ENCODE results near the gene OR2AJ1.

OR2AJ1 gene, protein sequence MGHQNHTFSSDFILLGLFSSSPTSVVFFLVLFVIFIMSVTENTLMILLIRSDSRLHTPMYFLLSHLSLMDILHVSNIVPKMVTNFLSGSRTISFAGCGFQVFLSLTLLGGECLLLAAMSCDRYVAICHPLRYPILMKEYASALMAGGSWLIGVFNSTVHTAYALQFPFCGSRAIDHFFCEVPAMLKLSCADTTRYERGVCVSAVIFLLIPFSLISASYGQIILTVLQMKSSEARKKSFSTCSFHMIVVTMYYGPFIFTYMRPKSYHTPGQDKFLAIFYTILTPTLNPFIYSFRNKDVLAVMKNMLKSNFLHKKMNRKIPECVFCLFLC

DNA sequence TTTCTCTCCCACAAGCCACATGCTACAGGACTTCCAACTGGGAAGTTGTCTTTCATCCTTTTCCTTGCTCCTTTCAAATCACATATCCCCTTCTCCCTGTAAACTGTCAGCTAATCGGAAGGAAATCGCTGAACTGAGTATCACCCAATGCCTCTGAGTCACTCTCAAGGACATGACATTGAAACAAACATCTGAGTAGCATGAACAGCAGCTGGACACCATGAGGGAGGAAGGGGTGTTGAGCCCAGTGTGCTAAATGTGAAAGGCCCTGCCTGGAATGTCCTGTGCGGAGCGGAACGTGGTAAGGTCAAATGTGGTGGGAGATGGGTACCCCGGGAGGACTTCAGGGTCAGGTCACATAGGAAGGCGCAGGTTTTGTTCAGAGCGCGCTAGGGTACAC, at the start of gene OR2AJ1:
OR2AJ1 (plus strand) TSS at position 22 of the 400 bp plus-strand sequence. CDS start 8,880 bp downstream, outside the sequence.
- no peak for DNase-seq

DNA sequence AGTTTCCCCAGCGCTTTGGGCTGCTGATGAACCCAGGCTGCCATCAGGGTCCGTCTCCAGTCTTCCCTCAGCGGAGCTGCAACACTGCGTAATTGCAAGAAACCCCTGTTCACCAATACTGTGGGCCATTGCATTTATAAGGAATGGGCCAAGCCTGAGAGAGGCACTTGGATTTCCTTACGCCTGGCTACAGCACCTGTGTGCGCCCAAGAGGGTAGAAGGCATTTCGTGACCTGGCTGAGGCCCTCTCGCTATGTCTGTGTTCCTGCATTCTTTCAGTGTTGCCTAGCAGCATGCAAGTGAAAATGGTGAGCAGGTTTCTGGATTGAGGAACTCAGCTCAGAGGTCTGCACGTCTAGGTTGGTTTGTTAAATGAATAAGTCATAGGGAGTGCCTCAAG, 41.3 kb upstream of the OR2AJ1 start:
- DNase-seq = no peak

DNA sequence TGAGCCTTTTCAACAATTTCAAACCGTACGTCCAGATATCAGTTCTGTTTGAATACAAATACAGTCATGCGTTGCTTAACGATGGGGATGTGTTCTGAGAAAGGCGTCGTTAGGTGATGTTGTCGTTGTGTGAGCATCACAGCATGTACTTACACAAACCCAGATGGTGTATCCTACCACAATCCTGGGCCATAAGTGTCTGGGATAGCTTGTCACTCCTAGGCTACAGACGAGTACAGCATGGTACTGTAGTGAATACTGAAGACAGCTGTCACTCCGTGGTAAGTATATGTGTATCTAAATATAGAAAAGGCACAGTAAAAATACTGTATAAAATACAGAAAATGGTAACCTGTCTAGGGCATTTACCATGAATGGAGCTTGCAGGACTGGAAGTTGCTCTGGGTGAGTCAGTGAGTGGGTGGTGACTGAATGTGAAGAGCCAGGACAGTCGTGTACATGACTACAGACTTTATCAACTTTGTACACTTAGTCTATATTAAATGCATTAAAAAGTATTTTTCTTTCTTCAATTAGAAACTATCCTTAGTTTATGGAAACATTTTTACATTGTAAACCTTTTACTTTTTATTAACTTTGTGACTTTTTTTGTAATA, 39.8 kb upstream of the OR2AJ1 start:
- no peak for DNase-seq

DNA sequence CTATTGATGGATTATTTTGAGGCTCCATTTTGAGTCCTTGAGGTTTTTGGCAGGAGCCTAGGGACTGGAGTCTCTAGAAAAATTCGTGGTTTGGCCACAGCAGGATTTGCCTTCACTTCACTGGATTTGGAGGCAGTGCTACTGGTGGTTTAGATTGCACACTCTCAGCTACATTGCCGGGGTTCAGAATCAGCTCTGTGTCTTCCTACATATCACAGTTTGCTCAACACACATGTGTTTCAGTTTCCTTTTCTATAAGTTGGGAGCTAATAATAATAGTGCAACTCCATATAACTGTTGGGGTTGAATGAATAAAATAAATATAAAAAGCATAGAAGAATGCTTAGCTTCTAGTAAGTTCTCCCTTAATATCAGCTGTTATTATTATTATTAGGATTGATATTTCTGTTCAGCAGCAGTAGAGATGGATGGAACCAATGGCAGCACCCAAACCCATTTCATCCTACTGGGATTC, 29.5 kb upstream of the OR2AJ1 start, which contains the start of gene OR2W3:
OR2W3 (plus strand) TSS at position 425 of the 475 bp plus-strand sequence; CDS start at position 425, 0 bp downstream.
- no peak for DNase-seq

DNA sequence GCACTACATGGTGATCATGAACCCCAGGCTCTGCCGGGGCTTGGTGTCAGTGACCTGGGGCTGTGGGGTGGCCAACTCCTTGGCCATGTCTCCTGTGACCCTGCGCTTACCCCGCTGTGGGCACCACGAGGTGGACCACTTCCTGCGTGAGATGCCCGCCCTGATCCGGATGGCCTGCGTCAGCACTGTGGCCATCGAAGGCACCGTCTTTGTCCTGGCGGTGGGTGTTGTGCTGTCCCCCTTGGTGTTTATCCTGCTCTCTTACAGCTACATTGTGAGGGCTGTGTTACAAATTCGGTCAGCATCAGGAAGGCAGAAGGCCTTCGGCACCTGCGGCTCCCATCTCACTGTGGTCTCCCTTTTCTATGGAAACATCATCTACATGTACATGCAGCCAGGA, 28.7 kb upstream of the OR2AJ1 start:
- no peak for DNase-seq

DNA sequence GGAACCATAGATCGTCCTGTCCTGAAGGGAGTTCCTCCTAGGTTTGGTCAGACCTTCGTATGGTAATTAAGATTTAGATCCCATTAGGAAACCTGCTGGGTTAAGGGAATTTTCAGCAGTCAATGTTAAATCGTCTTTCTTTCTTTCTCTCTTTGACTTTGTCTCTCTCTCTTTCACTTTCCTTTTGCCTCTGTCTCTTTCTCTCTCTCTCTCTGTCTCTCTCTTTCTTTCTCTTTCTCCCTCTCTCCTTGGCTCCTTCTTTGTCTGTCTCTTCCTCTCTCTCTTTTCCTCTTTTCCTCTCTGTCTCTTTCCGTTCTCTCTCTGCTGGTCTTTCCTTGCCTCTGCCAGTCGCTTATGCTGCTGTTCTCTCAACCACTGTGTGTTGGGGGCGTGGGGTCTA, 20.6 kb upstream of the OR2AJ1 start:
- DNase-seq = no peak

DNA sequence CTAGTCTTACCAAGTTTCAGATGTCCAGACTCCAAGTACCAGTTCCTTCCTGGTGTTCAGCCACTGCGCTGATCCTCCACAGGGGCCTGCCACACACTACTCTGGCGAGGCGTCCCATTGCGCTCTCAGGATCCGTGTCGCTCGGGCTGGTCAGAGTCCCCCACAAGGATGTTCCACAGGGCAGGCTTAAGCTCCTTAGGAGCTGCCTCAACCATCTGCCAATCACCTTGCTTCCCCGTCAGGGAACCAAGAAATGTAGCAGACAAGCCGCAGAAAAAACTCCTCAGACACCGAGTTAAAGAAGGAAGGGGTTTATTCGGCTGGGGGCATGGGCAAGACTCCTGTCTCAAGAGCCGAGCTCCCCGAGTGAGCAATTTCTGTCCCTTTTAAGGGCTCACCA, 19.5 kb upstream of the OR2AJ1 start:
- DNase-seq = no peak

DNA sequence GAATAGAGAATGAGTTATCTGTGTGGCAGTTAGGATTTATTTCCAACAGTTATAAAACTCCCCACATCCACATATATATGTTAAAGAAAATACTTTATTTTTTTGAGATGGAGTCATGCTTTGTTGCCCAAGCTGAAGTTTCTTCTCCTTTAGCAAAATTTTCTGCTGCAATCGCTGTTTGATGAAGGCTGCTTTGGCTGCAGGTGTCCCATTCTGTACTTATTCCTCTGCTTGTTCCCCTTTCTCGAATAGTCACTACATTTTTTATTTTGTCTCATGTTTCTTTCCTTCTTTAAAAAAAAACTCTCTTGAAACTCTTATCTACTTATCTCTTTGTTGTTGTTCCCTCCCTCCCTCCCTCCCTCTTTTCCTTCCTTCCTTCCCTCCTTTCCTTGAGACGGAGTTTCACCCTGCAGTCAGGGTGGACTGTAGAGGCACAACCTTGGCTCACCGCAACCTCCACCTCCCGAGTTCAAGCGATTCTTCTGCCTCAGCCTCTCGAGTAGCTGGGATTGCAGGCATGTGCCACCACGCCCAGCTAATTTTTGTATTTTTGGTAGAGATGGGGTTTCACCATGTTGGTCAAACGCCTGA, 18.7 kb upstream of the OR2AJ1 start:
- DNase-seq = no peak

DNA sequence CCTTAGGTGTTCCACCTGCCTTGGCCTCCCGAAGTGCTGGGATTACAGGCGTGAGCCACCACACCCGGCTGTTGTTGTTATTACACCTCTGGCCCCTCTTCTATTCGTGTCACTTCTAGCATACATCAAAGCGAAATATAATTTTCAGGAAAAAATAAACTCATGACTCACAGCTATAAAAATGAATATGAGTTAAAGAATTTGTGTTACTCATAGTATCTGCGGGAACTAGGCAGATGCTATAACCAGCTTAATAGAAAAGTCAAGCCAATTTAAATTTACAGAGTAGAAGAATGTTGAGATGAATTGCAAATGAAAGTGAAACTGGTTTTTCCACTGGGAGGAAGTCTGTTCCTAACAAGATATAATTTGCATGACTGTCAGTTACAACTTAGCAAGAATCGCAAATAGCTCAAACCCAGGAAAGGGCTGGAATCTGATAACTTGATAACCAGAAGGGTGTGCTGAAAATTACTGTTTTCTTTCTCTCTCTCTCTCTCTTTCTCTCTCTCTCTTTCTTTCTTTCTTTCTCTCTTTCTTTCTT, 18.1 kb upstream of the OR2AJ1 start:
- DNase-seq = no peak

DNA sequence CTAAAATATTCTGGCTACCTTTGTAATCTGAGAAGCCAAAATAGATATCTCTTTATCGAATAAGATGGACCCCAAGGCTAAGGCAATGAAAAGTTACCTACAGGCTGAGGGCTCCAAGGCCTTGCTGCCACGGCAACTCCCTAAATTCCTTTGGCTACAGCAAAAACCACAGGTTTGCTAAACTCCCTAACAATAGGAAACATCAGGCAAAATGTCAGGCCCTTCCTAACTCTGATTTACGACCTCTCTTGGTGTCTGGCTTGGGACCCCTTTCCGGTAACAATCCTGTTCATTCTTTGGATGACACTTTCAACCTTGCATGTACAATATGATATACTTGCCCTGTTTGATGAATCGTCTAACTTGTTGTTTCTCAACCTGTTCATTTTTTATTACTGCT, 15.9 kb upstream of the OR2AJ1 start:
- DNase-seq = no peak

DNA sequence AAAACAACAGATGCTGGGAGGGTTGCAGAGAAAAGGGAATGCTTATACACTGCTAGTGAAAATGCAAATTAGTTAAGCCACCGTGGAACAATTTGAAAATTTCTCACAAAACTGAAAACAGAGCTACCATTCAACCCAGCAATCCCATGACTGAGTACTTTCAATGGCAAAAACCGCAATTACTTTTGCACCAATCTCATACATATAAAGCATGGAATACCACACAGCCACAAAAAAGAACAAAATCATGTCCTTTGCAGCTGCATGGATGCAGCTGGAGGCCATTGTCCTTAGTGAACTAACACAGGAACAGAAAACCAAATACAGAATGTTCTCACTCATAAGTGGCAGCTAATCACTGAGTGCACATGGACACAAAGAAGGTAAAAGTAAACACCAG, 10.9 kb upstream of the OR2AJ1 start:
- DNase-seq = no peak

DNA sequence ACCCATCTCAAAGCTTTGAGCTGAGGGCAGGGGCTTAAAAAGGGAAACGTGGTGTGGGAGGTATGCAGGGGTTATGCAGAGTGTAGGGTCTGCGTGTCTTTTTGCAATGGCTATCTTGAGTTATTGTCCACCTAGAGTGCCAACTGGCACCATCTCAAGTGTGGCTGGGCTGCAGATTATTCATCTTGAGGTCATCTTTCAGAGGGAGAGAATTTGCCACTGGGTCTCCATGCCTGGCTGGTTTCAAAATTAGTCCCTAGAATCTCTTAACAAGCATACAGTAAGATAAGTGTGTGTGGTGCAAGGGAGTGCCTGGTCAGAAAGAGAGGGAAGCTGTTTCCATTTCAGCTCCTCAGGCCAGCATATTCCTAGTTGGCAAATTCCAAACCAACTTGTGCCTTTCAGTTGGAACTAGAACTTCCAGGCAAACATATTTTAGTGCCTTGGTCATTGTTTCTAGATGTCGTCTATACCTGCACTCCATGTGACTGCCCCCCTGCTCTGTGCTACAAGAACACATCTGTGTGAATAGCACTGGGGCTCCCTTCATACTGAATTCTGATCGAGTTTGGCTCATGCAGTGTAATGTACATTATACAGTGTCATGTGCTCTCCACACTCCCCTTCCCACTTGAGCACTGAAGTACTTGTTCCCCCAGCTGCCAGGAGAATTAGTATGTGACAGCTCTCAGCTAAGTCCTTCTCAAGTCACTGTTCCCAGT, 9.6 kb upstream of the OR2AJ1 start:
- no peak for DNase-seq

DNA sequence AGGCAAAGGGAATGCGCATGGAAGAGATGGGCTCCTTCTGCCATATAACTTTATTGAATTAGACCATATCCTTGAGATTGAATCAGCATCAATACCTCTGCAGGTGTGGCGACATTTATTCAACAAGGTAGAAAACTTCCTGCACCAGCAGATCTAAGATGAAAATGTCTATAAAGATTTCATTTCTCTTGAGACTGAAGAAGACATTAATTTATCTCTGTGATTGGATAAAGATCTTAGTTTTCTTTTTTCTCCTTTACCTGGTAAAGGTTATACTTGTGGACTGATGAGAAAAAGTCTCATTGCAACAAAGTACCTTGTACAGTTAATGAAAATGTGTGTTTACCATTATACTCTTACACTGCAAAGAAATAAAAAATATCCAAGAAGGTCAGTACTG, 4.7 kb upstream of the OR2AJ1 start, which contains the start of gene OR2T8:
OR2T8 (plus strand) TSS at position 301 of the 400 bp plus-strand sequence. CDS start 766 bp downstream, outside the sequence.
- no peak for DNase-seq

DNA sequence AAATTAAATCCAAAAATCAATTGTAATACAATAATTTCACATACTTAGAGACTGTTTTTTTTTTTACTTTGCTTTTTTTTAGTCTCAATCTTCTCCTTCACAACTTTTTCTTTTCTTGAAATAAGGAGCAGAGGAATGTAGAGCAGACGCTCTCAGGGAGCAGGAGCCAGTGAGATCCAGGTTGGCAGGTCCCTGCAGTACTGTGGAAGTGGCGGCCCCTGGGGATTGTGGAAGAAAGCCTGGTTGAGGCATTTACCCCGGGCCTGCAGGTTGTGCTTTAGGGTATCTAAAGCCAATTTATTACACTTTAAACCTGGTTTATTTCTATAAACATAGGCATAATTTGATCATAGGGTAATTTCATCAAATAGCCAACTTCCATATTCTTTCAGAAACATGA, 748 bp upstream of the OR2AJ1 start:
- DNase-seq = no peak

DNA sequence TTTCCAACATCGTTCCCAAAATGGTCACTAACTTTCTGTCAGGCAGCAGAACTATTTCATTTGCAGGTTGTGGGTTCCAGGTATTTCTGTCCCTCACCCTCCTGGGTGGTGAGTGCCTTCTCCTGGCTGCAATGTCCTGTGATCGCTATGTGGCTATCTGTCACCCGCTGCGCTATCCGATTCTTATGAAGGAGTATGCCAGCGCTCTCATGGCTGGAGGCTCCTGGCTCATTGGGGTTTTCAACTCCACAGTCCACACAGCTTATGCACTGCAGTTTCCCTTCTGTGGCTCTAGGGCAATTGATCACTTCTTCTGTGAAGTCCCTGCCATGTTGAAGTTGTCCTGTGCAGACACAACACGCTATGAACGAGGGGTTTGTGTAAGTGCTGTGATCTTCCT, 9.3 kb downstream of the OR2AJ1 start:
- DNase-seq = no peak

DNA sequence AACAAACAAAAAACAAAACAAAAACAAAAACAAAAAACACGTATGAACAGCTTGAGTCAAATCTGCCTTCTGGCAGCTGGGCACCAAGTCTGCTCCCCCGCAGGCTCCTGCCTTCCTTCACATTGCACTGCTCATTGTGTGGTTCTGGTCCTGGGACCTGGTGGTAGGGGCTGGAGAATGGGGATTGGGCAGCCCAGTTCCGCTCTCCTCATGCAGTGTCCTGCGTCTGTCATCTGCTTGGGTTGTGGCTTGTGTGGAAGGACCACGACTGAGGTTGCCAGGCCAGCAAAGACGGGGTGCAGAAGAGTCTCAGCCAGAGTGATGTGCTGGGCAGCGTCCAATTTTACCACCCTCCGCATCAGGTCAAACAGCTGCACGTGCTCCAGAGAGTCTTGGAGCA, 11.1 kb downstream of the OR2AJ1 start:
- DNase-seq = no peak

DNA sequence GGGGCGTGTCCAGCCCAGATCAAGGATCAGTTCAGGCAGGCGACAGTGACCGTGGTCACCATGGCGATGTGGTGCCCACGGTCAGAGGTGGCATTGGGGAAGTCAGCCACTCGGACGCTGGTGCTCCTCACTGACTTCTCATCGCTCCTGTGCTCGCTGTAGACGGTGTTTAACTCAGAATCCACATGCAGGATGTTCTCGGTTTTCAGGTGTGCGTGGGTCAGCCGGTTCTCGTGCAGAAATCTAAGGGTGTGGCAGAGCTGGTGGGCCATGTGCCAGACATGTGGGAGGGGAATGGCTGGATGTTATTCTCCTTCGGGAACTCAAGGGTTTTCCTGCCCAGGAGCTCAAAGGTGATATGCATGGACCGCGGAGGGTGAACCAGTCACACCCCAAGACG, 11.7 kb downstream of the OR2AJ1 start:
- no peak for DNase-seq

DNA sequence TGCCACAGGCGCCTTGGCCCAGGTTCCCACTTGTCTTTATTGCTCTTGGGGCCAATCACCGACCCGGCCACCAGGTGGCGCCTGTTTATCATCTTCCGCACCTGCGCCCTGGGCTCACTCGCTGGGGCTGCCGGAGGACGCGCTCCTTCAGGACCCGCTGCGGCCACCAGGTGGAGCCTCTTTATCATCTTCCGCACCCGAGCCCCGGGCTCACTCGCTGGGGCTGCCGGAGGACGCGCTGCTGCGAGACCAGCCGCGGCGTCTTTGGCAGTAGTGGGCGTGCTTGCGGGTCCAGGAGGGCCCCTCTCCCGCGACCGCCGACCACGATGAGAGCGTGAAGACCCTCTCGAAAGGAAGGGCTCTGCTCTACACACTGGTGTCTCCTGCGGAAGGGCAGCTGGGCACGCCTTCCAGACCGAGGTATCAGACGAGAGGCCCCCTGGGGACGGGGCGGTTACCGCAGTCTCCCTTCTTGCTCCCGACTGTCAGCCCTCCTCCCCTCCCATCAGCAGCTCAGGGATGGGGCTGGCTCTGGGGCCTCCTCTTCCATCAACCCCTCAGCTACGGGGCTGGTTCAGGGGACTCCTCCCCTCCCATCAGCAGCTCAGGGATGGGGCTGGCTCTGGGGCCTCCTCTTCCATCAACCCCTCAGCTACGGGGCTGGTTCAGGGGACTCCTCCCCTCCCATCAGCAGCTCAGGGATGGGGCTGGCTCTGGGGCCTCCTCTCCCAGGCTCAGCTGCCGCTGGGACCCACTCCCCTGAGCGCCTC, 12.5 kb downstream of the OR2AJ1 start:
- DNase-seq = peak; percentile 48 to 50

DNA sequence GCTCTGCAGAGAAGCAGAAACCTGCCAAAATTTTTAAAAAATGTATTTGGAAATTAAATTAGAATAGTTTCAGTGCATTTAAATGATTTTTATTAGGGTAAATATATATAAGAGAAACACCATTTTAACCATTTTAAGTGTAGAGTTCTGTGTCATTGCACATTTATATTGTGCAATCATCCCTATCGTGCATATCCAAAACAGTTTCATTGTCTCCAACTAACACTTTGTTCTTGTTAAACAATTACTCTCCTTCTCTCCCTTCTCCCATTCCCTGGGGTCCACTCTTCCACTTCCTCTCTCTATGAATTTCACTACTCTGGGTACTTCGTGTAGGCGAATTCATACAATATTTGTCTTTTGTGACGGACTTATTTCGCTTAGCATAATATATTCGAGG, 17.9 kb downstream of the OR2AJ1 start:
- no peak for DNase-seq

DNA sequence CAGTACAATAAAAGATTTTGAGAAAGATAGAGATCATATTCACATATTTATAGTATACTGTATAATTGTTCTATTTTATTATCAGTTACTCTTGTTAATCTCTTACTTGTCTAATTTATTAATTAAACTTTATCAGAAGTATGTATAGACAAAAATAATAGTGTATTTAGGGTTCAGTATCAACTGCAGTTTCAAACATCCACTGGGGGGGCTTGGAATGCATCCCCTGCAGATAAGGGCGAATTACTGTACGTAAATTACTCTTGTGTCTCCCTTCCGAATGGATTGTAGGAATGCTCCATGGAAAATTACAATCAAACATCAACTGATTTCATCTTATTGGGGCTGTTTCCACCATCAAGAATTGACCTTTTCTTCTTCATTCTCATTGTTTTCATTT, 23.9 kb downstream of the OR2AJ1 start, which contains the start of gene OR2L8:
OR2L8 (plus strand) TSS at position 301 of the 400 bp plus-strand sequence; CDS start at position 301, 0 bp downstream.
- DNase-seq = no peak

DNA sequence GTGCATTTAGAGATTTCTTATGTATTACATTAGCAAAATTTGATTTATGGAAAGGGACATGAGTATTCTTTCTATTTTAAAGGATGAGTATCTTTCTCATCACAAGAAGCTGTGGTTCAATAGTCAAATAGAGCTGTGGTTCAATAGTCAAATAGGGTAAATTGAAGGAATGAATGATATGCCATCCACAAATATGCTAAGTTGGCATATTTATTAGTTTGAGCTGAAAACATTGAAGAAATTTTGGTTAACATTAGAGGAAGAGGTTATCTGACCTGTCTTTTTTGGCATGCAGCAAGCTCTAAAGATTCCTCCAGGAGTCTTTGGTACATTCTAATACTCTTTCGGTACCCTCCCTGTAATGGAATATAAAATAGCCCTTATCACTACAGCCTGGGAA, 28.7 kb downstream of the OR2AJ1 start:
- no peak for DNase-seq

DNA sequence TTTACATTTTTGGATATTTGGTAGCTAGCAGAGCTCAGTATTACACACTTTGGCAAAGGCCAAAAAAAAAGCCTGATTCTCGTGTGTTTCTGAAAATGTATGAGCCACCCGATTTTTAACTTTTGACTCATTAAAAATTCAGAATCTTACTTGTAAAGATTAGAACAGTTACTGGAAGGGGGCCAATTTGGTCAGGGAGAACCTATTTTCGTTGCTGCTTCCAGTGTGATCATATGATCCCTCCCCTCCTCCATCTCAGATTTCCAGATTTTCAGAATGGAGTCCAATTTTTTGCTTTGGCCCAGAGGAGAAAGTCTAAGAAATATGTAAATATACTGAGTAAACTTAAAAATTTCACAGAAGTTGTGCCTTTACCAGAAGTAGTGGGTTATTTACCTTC, 37.1 kb downstream of the OR2AJ1 start:
- no peak for DNase-seq
